B cell (primary cell): Measurements from ENCODE around the gene PIK3C2G. TPM values are rescaled to one million over a fixed set of nuclear protein-coding genes. Genes with fewer than 3 reads are reported as not detected.

Experiments used
- ATAC-seq: fragments of 200-7000 bp; cut with Tn5 transposase; one replicate; pipeline ENCODE4 v1.10.0; 2021; ENCODE audit warnings: low read depth, mild to moderate bottlenecking, moderate number of reproducible peaks, moderate library complexity
- CTCF ChIA-PET: fragments of 350-600 bp; sonication (Branson Sonifier 250); formaldehyde crosslinking; loops from one replicate; lab custom pipeline; 2021; ENCODE audit warnings: antibody characterized with exemption, inconsistent platforms; lab: Charles Lee
- POLR2A ChIA-PET: fragments of 350-600 bp; sonication (Branson Sonifier 250); formaldehyde crosslinking; loops from one replicate; lab custom pipeline; 2021; ENCODE audit warnings: antibody characterized with exemption; lab: Charles Lee
- DNase-seq: peaks from one replicate; pipeline ENCODE4 v3.0.0; 2013
- H2AFZ ChIP-seq: 2 replicates; pipeline ENCODE4 v1.6.1; 2012; ENCODE audit warnings: mild to moderate bottlenecking, low read depth, low read length; ENCODE audit not compliant: insufficient read depth, poor library complexity, severe bottlenecking
- H3K27ac ChIP-seq, 2 donors: 1 replicate in 1 of 2; 2 replicates in 1 of 2; pipeline ENCODE4 v1.5.1; 2012 to 2013; ENCODE audit warnings: low read length in 2 of 2, mild to moderate bottlenecking in 2 of 2, moderate library complexity in 1 of 2
- H3K27me3 ChIP-seq, 4 experiments: fragments of 200-600 bp in 1 of 4; sonication (generic) in 1 of 4; replicated peaks in 1 of 4; 1 replicate in 2 of 4; 2 replicates in 2 of 4; pipeline versions ENCODE4 v1.6.1 to v1.7.0; 2013 to 2016; ENCODE audit warnings: low read length in 3 of 4, mild to moderate bottlenecking in 2 of 4, mixed read lengths in 1 of 4, moderate library complexity in 1 of 4; ENCODE audit not compliant: insufficient read depth in 4 of 4, control insufficient read depth in 3 of 4; ENCODE audit errors: control extremely low read depth in 1 of 4
- H3K36me3 ChIP-seq, 2 experiments: replicated peaks in 1 of 2; 1 replicate in 1 of 2; 2 replicates in 1 of 2; pipeline versions ENCODE4 v1.6.1 to v1.7.1; 2013; ENCODE audit warnings: low read length in 1 of 2; ENCODE audit not compliant: insufficient read depth in 2 of 2, control insufficient read depth in 1 of 2; ENCODE audit errors: control extremely low read depth in 1 of 2, extremely low read depth in 1 of 2
- H3K4me1 ChIP-seq, 2 donors: fragments of 200-600 bp in 1 of 2; sonication (generic) in 1 of 2; 1 replicate in 1 of 2; 2 replicates in 1 of 2; pipeline versions ENCODE4 v1.5.1 to v1.6.1; 2013 to 2017; ENCODE audit warnings: low read length in 2 of 2; ENCODE audit not compliant: control insufficient read depth in 2 of 2, insufficient read depth in 2 of 2
- H3K4me2 ChIP-seq: replicated peaks from 2 replicates; pipeline ENCODE3; 2012; ENCODE audit warnings: mild to moderate bottlenecking, low read depth, low read length; ENCODE audit not compliant: poor library complexity, severe bottlenecking
- H3K4me3 ChIP-seq, 5 experiments: fragments of 200-600 bp in 1 of 5; sonication (generic) in 1 of 5; 1 replicate in 3 of 5; 2 replicates in 2 of 5; pipeline versions ENCODE4 v1.5.1 to v1.7.0; 2011 to 2016; ENCODE audit warnings: low read length in 4 of 5, mild to moderate bottlenecking in 4 of 5, low read depth in 2 of 5, control low read depth in 1 of 5, moderate library complexity in 1 of 5; ENCODE audit not compliant: insufficient read depth in 1 of 5; ENCODE audit errors: control extremely low read depth in 1 of 5, extremely low read depth in 1 of 5
- H3K79me2 ChIP-seq: fragments of 200-600 bp; sonication (generic); one replicate; pipeline ENCODE4 v1.6.0; 2016; ENCODE audit warnings: low read length; ENCODE audit not compliant: control insufficient read depth, insufficient read depth
- H3K9ac ChIP-seq: fragments of 200-600 bp; sonication (generic); 2 replicates; pipeline ENCODE4 v1.6.1; 2017; ENCODE audit warnings: mild to moderate bottlenecking, low read length, moderate library complexity
- H3K9me3 ChIP-seq, 3 donors: one replicate each; pipeline versions ENCODE4 v1.6.1 to v1.7.1; 2013; ENCODE audit warnings: low read length in 2 of 3; ENCODE audit not compliant: control insufficient read depth in 2 of 3, insufficient read depth in 1 of 3; ENCODE audit errors: control extremely low read depth in 1 of 3
- H4K20me1 ChIP-seq: 2 replicates; pipeline ENCODE4 v1.6.0; 2012; ENCODE audit warnings: mild to moderate bottlenecking, low read length; ENCODE audit not compliant: insufficient read depth, control insufficient read depth, poor library complexity, severe bottlenecking
- H3K27ac Mint-ChIP-seq: one replicate; pipeline ENCODE4 v1.8.0; 2021; ENCODE audit warnings: mixed read lengths
- H3K27me3 Mint-ChIP-seq: one replicate; pipeline ENCODE4 v1.8.0; 2021; ENCODE audit warnings: mixed read lengths
- H3K4me1 Mint-ChIP-seq: one replicate; pipeline ENCODE4 v1.8.0; 2021; ENCODE audit warnings: mixed read lengths
- H3K4me3 Mint-ChIP-seq: one replicate; pipeline ENCODE4 v1.8.0; 2021; ENCODE audit warnings: mixed read lengths
- H3K9me3 Mint-ChIP-seq: one replicate; pipeline ENCODE4 v1.8.0; 2022; ENCODE audit warnings: mixed read lengths; ENCODE audit not compliant: insufficient read depth
- EZH2 ChIP-seq: IDR thresholded peaks from 2 replicates; pipeline ENCODE4 v1.6.1; 2012; ENCODE audit warnings: borderline replicate concordance, low read depth, mild to moderate bottlenecking, moderate library complexity, low read length; ENCODE audit not compliant: insufficient read depth, poor library complexity, severe bottlenecking
- intact Hi-C: fragments of 100-400 bp; cut with micrococcal nuclease; formaldehyde crosslinking; loops from one replicate; pipeline ENCODE4 v1.10.0; 2022
- polyA plus RNA-seq: library from polyadenylated mRNA; depleted of rRNA; stranded (reverse); fragments of >200 nt; gene quantifications from 2 replicates; pipeline ENCODE4 v1.2.3, GENCODE V29; 2012
- total RNA-seq, 2 donors: library from RNA; stranded (reverse); fragments of 120-200 nt in 1 of 2; gene quantifications; 1 replicate in 1 of 2; 2 replicates in 1 of 2; pipeline versions ENCODE4 v1.2.3 to v1.2.4, GENCODE V29; 2013 to 2022
- TF ChIP-seq, protein P1 (sequence below): fragments of 200-600 bp; IDR thresholded peaks from one replicate; pipeline ENCODE4 v1.8.0; 2022; ENCODE audit warnings: antibody characterized with exemption, mild to moderate bottlenecking

PIK3C2G gene
- total and polyA plus RNA-seq, 2 donors (not counting 1 experiment from before 2014, with no cell fraction given), result not detected

DNA sequence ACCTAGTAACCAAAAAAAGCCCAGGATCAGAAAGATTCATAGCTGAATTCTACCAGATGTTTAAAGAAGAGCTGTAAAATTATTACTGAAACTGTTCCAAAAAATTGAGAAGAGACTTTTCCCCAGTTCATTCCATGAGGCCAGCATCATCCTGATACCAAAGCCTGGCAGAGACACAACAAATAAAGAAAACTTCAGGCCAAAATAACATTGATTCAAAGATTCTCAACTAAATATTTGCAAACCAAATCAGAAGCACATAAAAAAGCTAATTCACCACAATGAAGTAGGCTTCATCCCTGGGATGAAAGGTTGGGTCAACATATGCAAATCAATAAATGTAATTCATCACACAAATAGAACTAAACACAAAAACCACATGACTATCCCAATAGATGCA lies 325.3 kb downstream of the PIK3C2G start:
- ChIA-PET POLR2A (no interaction called here), CTCF (no interaction called here)
- Histone ChIP-seq H3K4me2 (no peak overlapping the region), H3K9me3 (peaks cover 0 to 14% (median 0%) of the 10 kb centered on the region in 3 donors), H4K20me1 (no peaks in the 10 kb centered on the region), H3K36me3 (no peaks in the 10 kb centered on the region), H3K9ac (no peak overlapping the region), H3K4me1 (no peaks in the 10 kb centered on the region), H2AFZ (no peak overlapping the region), H3K4me3 (no peak overlapping the region), H3K27ac (no peak overlapping the region), H3K79me2 (no peaks in the 10 kb centered on the region), H3K27me3 (no peaks in the 10 kb centered on the region)
- peaks cover 1% of the 10 kb centered on the region for H3K9me3 Mint-ChIP-seq
- H3K4me3 Mint-ChIP-seq, result no peak overlapping the region
- ATAC-seq (no peak), DNase-seq (no peak)
- TF ChIP-seq, protein P1, sequence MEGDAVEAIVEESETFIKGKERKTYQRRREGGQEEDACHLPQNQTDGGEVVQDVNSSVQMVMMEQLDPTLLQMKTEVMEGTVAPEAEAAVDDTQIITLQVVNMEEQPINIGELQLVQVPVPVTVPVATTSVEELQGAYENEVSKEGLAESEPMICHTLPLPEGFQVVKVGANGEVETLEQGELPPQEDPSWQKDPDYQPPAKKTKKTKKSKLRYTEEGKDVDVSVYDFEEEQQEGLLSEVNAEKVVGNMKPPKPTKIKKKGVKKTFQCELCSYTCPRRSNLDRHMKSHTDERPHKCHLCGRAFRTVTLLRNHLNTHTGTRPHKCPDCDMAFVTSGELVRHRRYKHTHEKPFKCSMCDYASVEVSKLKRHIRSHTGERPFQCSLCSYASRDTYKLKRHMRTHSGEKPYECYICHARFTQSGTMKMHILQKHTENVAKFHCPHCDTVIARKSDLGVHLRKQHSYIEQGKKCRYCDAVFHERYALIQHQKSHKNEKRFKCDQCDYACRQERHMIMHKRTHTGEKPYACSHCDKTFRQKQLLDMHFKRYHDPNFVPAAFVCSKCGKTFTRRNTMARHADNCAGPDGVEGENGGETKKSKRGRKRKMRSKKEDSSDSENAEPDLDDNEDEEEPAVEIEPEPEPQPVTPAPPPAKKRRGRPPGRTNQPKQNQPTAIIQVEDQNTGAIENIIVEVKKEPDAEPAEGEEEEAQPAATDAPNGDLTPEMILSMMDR, result no peak
- no peak for TF ChIP-seq EZH2
- H3K4me1 Mint-ChIP-seq, result no peaks in the 10 kb centered on the region
- no peaks in the 10 kb centered on the region for H3K27me3 Mint-ChIP-seq
- intact Hi-C loops, result no loop called here
- no peak overlapping the region for H3K27ac Mint-ChIP-seq

DNA sequence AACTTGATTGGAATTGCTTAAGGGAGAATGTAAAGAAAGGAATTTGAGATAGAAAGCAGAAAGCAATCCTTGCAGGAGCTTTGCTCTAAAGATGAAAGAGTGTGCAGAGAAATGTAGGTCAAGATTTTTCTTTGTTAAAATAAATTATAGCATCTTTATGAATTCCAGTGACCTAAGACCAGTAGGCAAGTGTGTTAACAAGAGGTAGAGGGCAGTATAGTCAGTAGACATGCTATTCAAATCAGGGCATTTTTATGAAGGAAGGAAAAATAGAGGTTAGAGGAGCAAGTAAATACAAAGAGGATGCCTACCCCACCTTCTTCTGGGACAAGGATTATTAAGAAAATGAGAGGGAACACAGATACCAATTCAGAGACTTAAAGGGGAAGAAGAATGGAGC lies 328.0 kb downstream of the PIK3C2G start:
- Histone ChIP-seq H3K9ac (no peak overlapping the region), H3K27me3 (no peaks in the 10 kb centered on the region), H3K36me3 (no peaks in the 10 kb centered on the region), H4K20me1 (no peaks in the 10 kb centered on the region), H3K79me2 (no peaks in the 10 kb centered on the region), H3K4me1 (no peaks in the 10 kb centered on the region), H2AFZ (no peak overlapping the region), H3K4me2 (no peak overlapping the region), H3K9me3 (no peaks in the 10 kb centered on the region), H3K4me3 (no peak overlapping the region), H3K27ac (no peak overlapping the region)
- TF ChIP-seq, protein P1, result no peak
- no peak for TF ChIP-seq EZH2
- Mint-ChIP-seq H3K4me1 (no peaks in the 10 kb centered on the region), H3K27me3 (no peaks in the 10 kb centered on the region), H3K9me3 (no peaks in the 10 kb centered on the region), H3K4me3 (no peak overlapping the region), H3K27ac (no peak overlapping the region)
- DNase-seq (no peak), ATAC-seq (no peak)
- POLR2A ChIA-PET, result no interaction called here
- intact Hi-C loops, result no loop called here
- CTCF ChIA-PET, result no interaction called here
